ENCODE results near the gene ISOC1.
A peak's percentile ranks its signal among the peaks of the same experiment; 100 is the strongest.

Gene ISOC1

DNA sequence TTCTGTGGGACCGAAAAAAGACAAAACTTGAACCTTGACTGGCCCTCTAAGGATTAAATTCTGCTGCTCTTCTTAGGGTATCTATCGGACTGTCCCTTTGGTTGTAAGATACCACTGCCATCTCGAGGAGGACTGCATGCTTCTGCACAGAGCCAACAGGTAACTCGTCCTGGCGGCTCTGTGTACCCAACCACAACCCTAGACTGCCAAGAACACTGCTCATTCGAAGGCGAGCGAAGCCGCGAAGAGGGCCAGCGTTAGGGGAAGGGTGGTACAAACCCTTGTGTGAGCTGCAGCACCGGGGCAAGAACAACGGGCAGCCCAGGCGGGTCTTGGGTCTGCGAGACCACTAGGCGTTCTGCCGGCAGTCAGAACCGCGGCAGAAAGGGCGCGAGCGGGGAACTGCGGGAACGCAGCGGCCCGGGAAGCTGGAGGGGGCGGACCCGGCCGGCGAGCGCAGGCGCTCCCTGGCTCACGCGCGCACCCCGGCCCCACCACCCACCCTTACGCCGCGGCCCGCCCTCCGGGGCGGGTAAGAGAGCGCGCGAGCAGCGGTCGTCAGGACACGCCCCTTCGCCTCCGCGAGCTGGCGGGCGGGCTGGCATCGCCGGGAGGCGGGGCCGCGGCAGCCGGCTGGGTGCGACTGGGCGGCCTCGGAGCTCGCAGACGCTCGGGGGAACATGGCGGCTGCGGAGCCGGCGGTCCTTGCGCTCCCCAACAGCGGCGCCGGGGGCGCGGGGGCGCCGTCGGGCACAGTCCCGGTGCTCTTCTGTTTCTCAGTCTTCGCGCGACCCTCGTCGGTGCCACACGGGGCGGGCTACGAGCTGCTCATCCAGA is at the start of gene ISOC1:
Gene ISOC1 (plus strand): TSS at position 663 of the 837 bp plus-strand sequence. CDS start 18 bp downstream, at position 681.
- in situ Hi-C loops (cut with HindIII; ENCODE audit: low sequenced_read_pairs) = no loop called here
- H3K4me3 ChIP-seq (ENCODE audit: low read depth, low read length) = peak within 1 kb of the TSS; percentile 80
- peak; percentile 59 for DNase-seq (ENCODE audit: low read depth)
- TF ChIP-seq, protein P1, sequence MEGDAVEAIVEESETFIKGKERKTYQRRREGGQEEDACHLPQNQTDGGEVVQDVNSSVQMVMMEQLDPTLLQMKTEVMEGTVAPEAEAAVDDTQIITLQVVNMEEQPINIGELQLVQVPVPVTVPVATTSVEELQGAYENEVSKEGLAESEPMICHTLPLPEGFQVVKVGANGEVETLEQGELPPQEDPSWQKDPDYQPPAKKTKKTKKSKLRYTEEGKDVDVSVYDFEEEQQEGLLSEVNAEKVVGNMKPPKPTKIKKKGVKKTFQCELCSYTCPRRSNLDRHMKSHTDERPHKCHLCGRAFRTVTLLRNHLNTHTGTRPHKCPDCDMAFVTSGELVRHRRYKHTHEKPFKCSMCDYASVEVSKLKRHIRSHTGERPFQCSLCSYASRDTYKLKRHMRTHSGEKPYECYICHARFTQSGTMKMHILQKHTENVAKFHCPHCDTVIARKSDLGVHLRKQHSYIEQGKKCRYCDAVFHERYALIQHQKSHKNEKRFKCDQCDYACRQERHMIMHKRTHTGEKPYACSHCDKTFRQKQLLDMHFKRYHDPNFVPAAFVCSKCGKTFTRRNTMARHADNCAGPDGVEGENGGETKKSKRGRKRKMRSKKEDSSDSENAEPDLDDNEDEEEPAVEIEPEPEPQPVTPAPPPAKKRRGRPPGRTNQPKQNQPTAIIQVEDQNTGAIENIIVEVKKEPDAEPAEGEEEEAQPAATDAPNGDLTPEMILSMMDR (IDR thresholded peaks at IDR 0.05; ENCODE audit: low read depth, low read length, missing control alignments) = no peak

GRCh38 chr5:129046151-129046550 is 48.4 kb upstream of the ISOC1 start:
- TF ChIP-seq, protein P1 (IDR thresholded peaks at IDR 0.05; ENCODE audit: low read depth, low read length, missing control alignments) = no peak
- in situ Hi-C loops (cut with HindIII; ENCODE audit: low sequenced_read_pairs) = no loop called here
- DNase-seq (ENCODE audit: low read depth) = no peak
- H3K4me3 ChIP-seq (ENCODE audit: low read depth, low read length) = no peak overlapping the region

GRCh38 chr5:129048509-129048908 is 46.0 kb upstream of the ISOC1 start:
- TF ChIP-seq, protein P1 (IDR thresholded peaks at IDR 0.05; ENCODE audit: low read depth, low read length, missing control alignments) = no peak
- in situ Hi-C loops (cut with HindIII; ENCODE audit: low sequenced_read_pairs) = no loop called here

GRCh38 chr5:129049126-129049799 is 45.3 kb upstream of the ISOC1 start:
- in situ Hi-C loops (cut with HindIII; ENCODE audit: low sequenced_read_pairs) = no loop called here
- H3K4me3 ChIP-seq (ENCODE audit: low read depth, low read length) = no peak overlapping the region
- DNase-seq (ENCODE audit: low read depth) = no peak
- TF ChIP-seq, protein P1 (IDR thresholded peaks at IDR 0.05; ENCODE audit: low read depth, low read length, missing control alignments) = no peak

More at GRCh38 chr5:129048509-129048908, 46.0 kb upstream of the ISOC1 start:
- H3K4me3 ChIP-seq (ENCODE audit: low read depth, low read length) = no peak overlapping the region
- DNase-seq (ENCODE audit: low read depth) = no peak

GRCh38 chr5:129051283-129051682 is 43.3 kb upstream of the ISOC1 start:
- in situ Hi-C loops (cut with HindIII; ENCODE audit: low sequenced_read_pairs) = no loop called here
- H3K4me3 ChIP-seq (ENCODE audit: low read depth, low read length) = no peak overlapping the region
- TF ChIP-seq, protein P1 (IDR thresholded peaks at IDR 0.05; ENCODE audit: low read depth, low read length, missing control alignments) = no peak
- no peak for DNase-seq (ENCODE audit: low read depth)

DNA sequence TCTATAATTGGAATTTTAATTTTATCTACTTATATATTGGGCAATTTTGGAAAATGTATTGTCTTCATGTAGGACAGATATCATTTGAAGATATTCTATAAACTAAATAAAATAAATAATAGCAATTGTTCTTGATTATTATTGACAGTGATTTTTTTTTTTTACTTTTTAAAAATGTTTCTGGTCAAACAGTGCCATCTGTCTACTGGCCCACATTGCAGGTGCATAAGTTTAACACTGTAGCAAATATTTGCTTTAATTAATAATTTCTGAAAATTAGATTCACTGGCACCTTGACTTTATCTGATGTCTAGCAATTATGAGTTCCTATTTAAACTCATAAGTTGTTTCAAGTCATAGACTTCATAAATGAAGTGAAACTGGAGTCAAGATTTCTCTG is 41.1 kb upstream of the ISOC1 start:
- no peak overlapping the region for H3K4me3 ChIP-seq (ENCODE audit: low read depth, low read length)
- no peak for DNase-seq (ENCODE audit: low read depth)
- in situ Hi-C loops (cut with HindIII; ENCODE audit: low sequenced_read_pairs) = no loop called here
- TF ChIP-seq, protein P1 (IDR thresholded peaks at IDR 0.05; ENCODE audit: low read depth, low read length, missing control alignments) = no peak
